Measurements from ENCODE around the gene LMNTD2.
A peak's percentile ranks its signal among the peaks of the same experiment; 100 is the strongest.

LMNTD2 gene

GRCh38 chr11:508956-509355 lies 51.6 kb downstream of the LMNTD2 start:
- no peak for DNase-seq

GRCh38 chr11:507727-508515 lies 52.6 kb downstream of the LMNTD2 start:
- no peak for DNase-seq

- DNase-seq, result peak; percentile 100
Observed at GRCh38 chr11:506995-507726, 53.4 kb downstream of the LMNTD2 start, which contains the start of gene RNH1. Gene RNH1 (minus strand): TSS chr11:507242. CDS start chr11:502162, 5,080 bp downstream.

- peak; percentile 99 for DNase-seq
Observed at GRCh38 chr11:506238-506994, 54.1 kb downstream of the LMNTD2 start.

GRCh38 chr11:504994-505344 lies 55.6 kb downstream of the LMNTD2 start:
- DNase-seq, result no peak
